Sigmoid colon (tissue), 7 donors: Measurements from ENCODE around the gene CNN3. TPM values are rescaled to one million over a fixed set of nuclear protein-coding genes. Genes with fewer than 3 reads are reported as not detected.
A peak's percentile ranks its signal among the peaks of the same experiment; 100 is the strongest.

Source experiments
- DNase-seq: peaks from one replicate; pipeline ENCODE4 v3.0.0-alpha.2; 2019
- H3K27ac ChIP-seq, 4 donors: fragments of 200-600 bp; sonication (generic); one replicate each; pipeline ENCODE4 v1.5.1; 2016 to 2019; ENCODE audit warnings: mild to moderate bottlenecking in 1 of 4
- H3K27me3 ChIP-seq, 3 donors: fragments of 200-600 bp; sonication (generic); one replicate each; pipeline ENCODE4 v1.5.1; 2019; ENCODE audit warnings: mild to moderate bottlenecking in 1 of 3
- H3K36me3 ChIP-seq, 4 donors: fragments of 200-600 bp; sonication (generic); one replicate each; pipeline ENCODE4 v1.5.1; 2016 to 2019
- H3K4me1 ChIP-seq, 4 donors: fragments of 200-600 bp; sonication (generic); one replicate each; pipeline ENCODE4 v1.5.1; 2017 to 2019
- H3K4me3 ChIP-seq, 4 donors: fragments of 200-600 bp; sonication (generic); one replicate each; pipeline ENCODE4 v1.5.1; 2017 to 2019; ENCODE audit warnings: mild to moderate bottlenecking in 2 of 4, moderate library complexity in 1 of 4
- H3K9me3 ChIP-seq, 4 donors: fragments of 200-600 bp in 3 of 4; sonication (generic) in 3 of 4; one replicate each; pipeline versions ENCODE4 v1.5.1 to v1.6.1; 2013 to 2019
- EP300 ChIP-seq, 4 donors: sonication (generic); formaldehyde crosslinking; IDR thresholded peaks; one replicate each; pipeline ENCODE4 v1.6.1; 2017; ENCODE audit warnings: antibody characterized with exemption in 4 of 4
- POLR2A ChIP-seq, 2 donors: fragments of 450-650 bp; IDR thresholded peaks; one replicate each; pipeline ENCODE4 v1.6.1; 2016; ENCODE audit warnings: antibody characterized with exemption in 2 of 2, mild to moderate bottlenecking in 2 of 2, moderate library complexity in 2 of 2
- POLR2AphosphoS5 ChIP-seq, 4 donors: sonication (generic); formaldehyde crosslinking; IDR thresholded peaks; one replicate each; pipeline ENCODE4 v1.6.1; 2017; ENCODE audit warnings: antibody characterized with exemption in 4 of 4
- WGBS, 2 donors: extraction: QIAGEN DNeasy Blood & Tissue Kit; methylation state at CpG; one replicate each; pipeline ENCODE4 v1.1.7; 2013; 5-methylcytosine and 5-hydroxymethylcytosine counted together
- intact Hi-C: fragments of 100-400 bp; cut with DNase I; formaldehyde crosslinking; loops from one replicate; pipeline ENCODE4 v1.15.1; 2023
- polyA plus RNA-seq, 3 donors: library from polyadenylated mRNA; stranded (reverse); fragments of 200-250 nt; gene quantifications; one replicate each; pipeline ENCODE4 v1.2.3, GENCODE V29; 2013
- total RNA-seq, 4 donors: library from RNA; depleted of rRNA; stranded (reverse); fragments of >200 nt; gene quantifications; one replicate each; pipeline ENCODE4 v1.1.0, GENCODE V29; 2016
- TF ChIP-seq, protein P1 (sequence below), 4 experiments: fragments of 450-650 bp in 3 of 4; fragments of 200-600 bp in 1 of 4; IDR thresholded peaks; one replicate each; pipeline ENCODE4 v1.5.1; 2016 to 2019; ENCODE audit warnings: antibody characterized with exemption in 4 of 4, mild to moderate bottlenecking in 3 of 4, moderate library complexity in 2 of 4
- donor health status: healthy with polysubstance abuse.
- donor health status: Bipolar disorder and iron deficiency.
- donor health status: healthy.

The CNN3 gene
- total and polyA plus RNA-seq, 7 donors = 58.3 to 247 (median 157) TPM

DNA sequence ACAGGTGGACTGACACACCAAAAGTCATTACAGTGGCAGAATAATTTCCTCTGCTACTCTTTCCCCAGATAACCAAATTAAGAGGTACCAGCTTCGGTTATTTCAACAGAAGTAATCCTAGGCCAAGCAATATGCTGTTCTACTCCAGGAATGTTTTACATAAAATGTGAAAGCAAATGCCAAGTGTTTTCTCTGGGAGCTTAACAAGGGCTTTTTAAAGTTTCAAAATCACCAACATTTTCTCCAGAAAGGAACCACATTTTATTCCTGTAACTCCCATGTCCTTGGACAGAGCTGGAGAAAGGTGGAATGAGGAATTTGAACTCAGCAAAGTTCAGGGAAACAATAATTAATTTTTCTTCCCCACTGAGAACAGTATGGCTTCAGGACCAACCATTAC is 27.2 kb downstream of the CNN3 start:
- Histone ChIP-seq H3K4me1 (peaks cover 0 to 58% (median 48%) of the 10 kb centered on the region in 4 donors), H3K27ac (peak overlapping the region; percentile 28 to 69 (median 49)), H3K4me3 (no peak overlapping the region), H3K9me3 (no peaks in the 10 kb centered on the region), H3K27me3 (no peaks in the 10 kb centered on the region), H3K36me3 (peaks cover 0 to 65% (median 25%) of the 10 kb centered on the region in 4 donors)
- intact Hi-C loops = no loop called here
- WGBS, 2 donors = 73 to 84% methylated on average over 1 of the region's 1 CpG
- DNase-seq = no peak
- TF ChIP-seq POLR2A (IDR thresholded peaks at IDR 0.05) (no peak), POLR2AphosphoS5 (IDR thresholded peaks at IDR 0.05) (no peak), EP300 (IDR thresholded peaks at IDR 0.05) (no peak)
- TF ChIP-seq, protein P1, sequence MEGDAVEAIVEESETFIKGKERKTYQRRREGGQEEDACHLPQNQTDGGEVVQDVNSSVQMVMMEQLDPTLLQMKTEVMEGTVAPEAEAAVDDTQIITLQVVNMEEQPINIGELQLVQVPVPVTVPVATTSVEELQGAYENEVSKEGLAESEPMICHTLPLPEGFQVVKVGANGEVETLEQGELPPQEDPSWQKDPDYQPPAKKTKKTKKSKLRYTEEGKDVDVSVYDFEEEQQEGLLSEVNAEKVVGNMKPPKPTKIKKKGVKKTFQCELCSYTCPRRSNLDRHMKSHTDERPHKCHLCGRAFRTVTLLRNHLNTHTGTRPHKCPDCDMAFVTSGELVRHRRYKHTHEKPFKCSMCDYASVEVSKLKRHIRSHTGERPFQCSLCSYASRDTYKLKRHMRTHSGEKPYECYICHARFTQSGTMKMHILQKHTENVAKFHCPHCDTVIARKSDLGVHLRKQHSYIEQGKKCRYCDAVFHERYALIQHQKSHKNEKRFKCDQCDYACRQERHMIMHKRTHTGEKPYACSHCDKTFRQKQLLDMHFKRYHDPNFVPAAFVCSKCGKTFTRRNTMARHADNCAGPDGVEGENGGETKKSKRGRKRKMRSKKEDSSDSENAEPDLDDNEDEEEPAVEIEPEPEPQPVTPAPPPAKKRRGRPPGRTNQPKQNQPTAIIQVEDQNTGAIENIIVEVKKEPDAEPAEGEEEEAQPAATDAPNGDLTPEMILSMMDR (IDR thresholded peaks at IDR 0.05) = no peak

DNA sequence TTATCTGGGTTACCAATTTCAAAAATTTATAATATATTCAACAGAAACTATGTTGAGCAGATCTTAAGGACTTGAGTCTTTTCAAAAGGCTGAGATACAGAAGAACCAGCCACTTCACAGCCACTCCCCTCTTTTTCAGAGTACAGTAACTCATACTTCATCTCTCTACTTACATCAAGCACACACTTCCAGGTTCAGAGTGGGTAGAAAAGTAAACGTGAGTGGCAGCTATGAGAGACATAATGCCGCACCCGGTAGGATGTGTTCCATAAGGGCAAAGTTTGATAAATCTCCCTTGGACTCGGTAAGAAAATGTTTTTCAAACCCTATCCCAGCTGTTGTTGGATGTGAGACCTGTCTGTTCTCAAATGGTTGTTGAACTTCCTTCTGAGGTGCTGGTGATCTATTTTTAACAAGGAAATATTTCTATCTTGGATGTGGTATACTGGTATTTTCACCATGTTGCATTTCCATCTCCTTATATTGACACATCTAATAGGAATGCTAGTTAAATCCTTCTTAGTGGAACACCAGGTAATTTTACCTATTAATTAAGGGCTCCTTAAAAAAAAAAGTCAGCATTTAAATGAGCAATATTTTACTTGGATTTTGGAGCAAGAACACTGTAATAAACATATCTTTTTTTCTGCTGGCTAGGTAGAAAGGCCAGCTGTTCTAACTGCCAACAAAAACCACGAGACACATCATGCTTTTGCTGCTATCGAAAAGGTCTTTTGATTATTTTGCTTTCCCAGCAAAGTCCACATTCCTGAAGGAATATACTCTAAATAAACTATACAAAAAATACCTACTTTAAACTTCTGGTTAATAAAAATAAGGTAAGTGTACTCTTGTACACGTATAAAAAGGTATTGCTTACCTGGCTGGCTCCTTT is 28.2 kb downstream of the CNN3 start:
- peak overlapping the region; percentile 28 to 69 (median 52) for H3K27ac ChIP-seq
- TF ChIP-seq POLR2AphosphoS5 (IDR thresholded peaks at IDR 0.05) (no peak), EP300 (IDR thresholded peaks at IDR 0.05) (no peak), POLR2A (IDR thresholded peaks at IDR 0.05) (no peak)
- TF ChIP-seq, protein P1 (IDR thresholded peaks at IDR 0.05) = no peak

DNA sequence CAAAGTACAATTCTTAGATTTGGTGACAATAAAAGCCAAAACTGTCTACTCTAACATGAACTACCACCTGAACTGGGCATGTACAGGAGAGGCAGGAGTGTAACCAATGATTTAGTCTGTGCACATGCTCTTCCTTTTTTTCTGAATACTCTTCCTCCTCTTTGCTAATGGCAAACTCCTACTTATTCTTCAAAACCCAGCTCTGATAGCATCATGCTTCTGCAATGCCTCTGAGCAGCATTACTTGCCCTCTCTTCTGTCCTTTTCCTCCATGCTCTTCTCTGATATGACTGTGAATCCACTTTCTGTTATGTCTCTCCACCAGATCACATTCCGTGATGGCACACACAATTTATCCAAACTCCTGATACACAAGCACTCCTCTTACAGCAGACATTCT is 31.4 kb downstream of the CNN3 start:
- no peak overlapping the region for H3K27ac ChIP-seq
- intact Hi-C loops = no loop called here
- TF ChIP-seq EP300 (IDR thresholded peaks at IDR 0.05) = no peak
- no peak for TF ChIP-seq POLR2A (IDR thresholded peaks at IDR 0.05)
- no peak for TF ChIP-seq POLR2AphosphoS5 (IDR thresholded peaks at IDR 0.05)
- TF ChIP-seq, protein P1 (IDR thresholded peaks at IDR 0.05) = no peak
- peaks cover 0 to 65% (median 17%) of the 10 kb centered on the region in 4 donors for H3K36me3 ChIP-seq
- peaks cover 0 to 25% (median 20%) of the 10 kb centered on the region in 4 donors for H3K4me1 ChIP-seq
- H3K4me3 ChIP-seq = no peak overlapping the region
- DNase-seq = no peak
- 89 to 93% methylated on average over 1 of the region's 1 CpG for WGBS, 2 donors
- H3K27me3 ChIP-seq = no peaks in the 10 kb centered on the region
- H3K9me3 ChIP-seq = no peaks in the 10 kb centered on the region

More for the DNA sequence above, 28.2 kb downstream of the CNN3 start:
- Histone ChIP-seq H3K9me3 (no peaks in the 10 kb centered on the region), H3K4me1 (peaks cover 0 to 48% (median 41%) of the 10 kb centered on the region in 4 donors), H3K27me3 (no peaks in the 10 kb centered on the region), H3K4me3 (no peak overlapping the region), H3K36me3 (peaks cover 0 to 70% (median 25%) of the 10 kb centered on the region in 4 donors)
- WGBS, 2 donors = 41 to 69% methylated on average over 7 of the region's 7 CpGs
- intact Hi-C loops = no loop called here
- DNase-seq = no peak

DNA sequence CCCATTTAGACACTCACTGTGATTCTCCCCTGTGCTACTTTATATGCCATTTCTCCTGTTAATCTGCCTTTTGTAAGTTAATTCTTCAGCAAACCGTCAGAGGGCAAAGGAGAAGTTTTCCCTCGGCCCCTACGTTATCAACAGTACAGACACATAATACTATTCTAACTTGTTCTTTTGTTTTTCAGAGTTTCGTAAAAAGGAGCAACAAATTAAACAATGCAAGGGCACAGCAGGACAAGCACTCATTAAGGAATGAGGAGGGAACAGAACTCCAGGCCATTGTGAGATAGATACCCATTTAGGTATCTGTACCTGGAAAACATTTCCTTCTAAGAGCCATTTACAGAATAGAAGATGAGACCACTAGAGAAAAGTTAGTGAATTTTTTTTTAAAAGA is 32.3 kb downstream of the CNN3 start:
- intact Hi-C loops = no loop called here
- Histone ChIP-seq H3K27ac (no peak overlapping the region), H3K4me3 (no peak overlapping the region), H3K36me3 (peaks cover 0 to 63% (median 17%) of the 10 kb centered on the region in 4 donors), H3K9me3 (no peaks in the 10 kb centered on the region), H3K27me3 (no peaks in the 10 kb centered on the region), H3K4me1 (peaks cover 0 to 16% (median 13%) of the 10 kb centered on the region in 4 donors)
- WGBS, 2 donors = 82 to 89% methylated on average over 4 of the region's 4 CpGs
- TF ChIP-seq POLR2AphosphoS5 (IDR thresholded peaks at IDR 0.05) (no peak), POLR2A (IDR thresholded peaks at IDR 0.05) (no peak), EP300 (IDR thresholded peaks at IDR 0.05) (no peak)
- TF ChIP-seq, protein P1 (IDR thresholded peaks at IDR 0.05) = no peak
- DNase-seq = no peak
